IgD-negative memory B cell (primary cell): ENCODE results near the gene HABP4. TPM values are rescaled to one million over a fixed set of nuclear protein-coding genes. Genes with fewer than 3 reads are reported as not detected.
A peak's percentile ranks its signal among the peaks of the same experiment; 100 is the strongest.

Experiments used
- H3K27ac Mint-ChIP-seq, 3 donors: one replicate each; pipeline ENCODE4 v1.8.0; 2020 to 2022; ENCODE audit warnings: mild to moderate bottlenecking in 3 of 3, mixed read lengths in 3 of 3, moderate library complexity in 1 of 3
- H3K27me3 Mint-ChIP-seq: one replicate; pipeline ENCODE4 v1.8.0; 2021; ENCODE audit warnings: mixed read lengths
- H3K36me3 Mint-ChIP-seq: one replicate; pipeline ENCODE4 v1.8.0; 2020; ENCODE audit warnings: mild to moderate bottlenecking, mixed read lengths
- H3K4me1 Mint-ChIP-seq, 3 donors: one replicate each; pipeline ENCODE4 v1.8.0; 2020 to 2022; ENCODE audit warnings: mixed read lengths in 3 of 3, mild to moderate bottlenecking in 1 of 3
- H3K4me3 Mint-ChIP-seq, 4 donors: one replicate each; pipeline ENCODE4 v1.8.0; 2020 to 2022; ENCODE audit warnings: mild to moderate bottlenecking in 4 of 4, mixed read lengths in 4 of 4, moderate library complexity in 3 of 4
- H3K9me3 Mint-ChIP-seq, 3 donors: one replicate each; pipeline ENCODE4 v1.8.0; 2020 to 2021; ENCODE audit warnings: mixed read lengths in 3 of 3, mild to moderate bottlenecking in 1 of 3
- polyA plus RNA-seq: library from polyadenylated mRNA; unstranded; fragments of 300-500 nt; fragmentation: Illumina TruSeq; gene quantifications from one replicate; pipeline ENCODE4 v1.2.3, GENCODE V29; 2021

HABP4 gene
- polyA plus RNA-seq, 1 donor from 2014 or later, result 7.4 TPM

- peak overlapping the region in 1 of 3 donors; percentile 41 for H3K27ac Mint-ChIP-seq
- H3K4me3 Mint-ChIP-seq, result peak overlapping the region in 3 of 4 donors; percentile 75 to 89 (median 83)
- H3K27me3 Mint-ChIP-seq, result peaks cover 5% of the 10 kb centered on the region
- H3K9me3 Mint-ChIP-seq, result no peaks in the 10 kb centered on the region
- peaks cover 13 to 15% (median 15%) of the 10 kb centered on the region in 3 donors for H3K4me1 Mint-ChIP-seq
- peaks cover under 1% of the 10 kb centered on the region for H3K36me3 Mint-ChIP-seq
These were observed 1.3 kb upstream of the HABP4 start for GRCh38 chr9:96448546-96449170.

DNA sequence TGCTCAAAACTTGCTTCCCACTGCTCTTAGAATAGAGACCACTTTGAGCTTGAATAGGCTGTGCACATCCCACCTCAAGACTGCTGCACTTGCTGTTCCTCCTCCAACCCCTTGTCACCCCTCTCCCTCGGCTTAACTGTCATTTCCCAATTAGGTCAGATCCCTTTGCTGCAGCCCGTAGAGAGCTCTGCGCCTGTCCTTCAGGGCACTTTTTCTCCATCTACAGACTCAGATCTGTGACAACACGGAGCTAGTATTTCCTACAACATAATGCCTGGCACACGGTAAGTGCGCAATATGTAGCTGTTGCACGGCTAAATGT, 485 bp upstream of the HABP4 start:
- H3K4me3 Mint-ChIP-seq, result peak overlapping the region; percentile 75 to 89 (median 84)
- H3K27ac Mint-ChIP-seq, result peak overlapping the region; percentile 41 to 71 (median 69)
- no peaks in the 10 kb centered on the region for H3K9me3 Mint-ChIP-seq
- peaks cover 5% of the 10 kb centered on the region for H3K27me3 Mint-ChIP-seq
- peaks cover 15 to 17% (median 16%) of the 10 kb centered on the region in 3 donors for H3K4me1 Mint-ChIP-seq
- H3K36me3 Mint-ChIP-seq, result peaks cover 4% of the 10 kb centered on the region

DNA sequence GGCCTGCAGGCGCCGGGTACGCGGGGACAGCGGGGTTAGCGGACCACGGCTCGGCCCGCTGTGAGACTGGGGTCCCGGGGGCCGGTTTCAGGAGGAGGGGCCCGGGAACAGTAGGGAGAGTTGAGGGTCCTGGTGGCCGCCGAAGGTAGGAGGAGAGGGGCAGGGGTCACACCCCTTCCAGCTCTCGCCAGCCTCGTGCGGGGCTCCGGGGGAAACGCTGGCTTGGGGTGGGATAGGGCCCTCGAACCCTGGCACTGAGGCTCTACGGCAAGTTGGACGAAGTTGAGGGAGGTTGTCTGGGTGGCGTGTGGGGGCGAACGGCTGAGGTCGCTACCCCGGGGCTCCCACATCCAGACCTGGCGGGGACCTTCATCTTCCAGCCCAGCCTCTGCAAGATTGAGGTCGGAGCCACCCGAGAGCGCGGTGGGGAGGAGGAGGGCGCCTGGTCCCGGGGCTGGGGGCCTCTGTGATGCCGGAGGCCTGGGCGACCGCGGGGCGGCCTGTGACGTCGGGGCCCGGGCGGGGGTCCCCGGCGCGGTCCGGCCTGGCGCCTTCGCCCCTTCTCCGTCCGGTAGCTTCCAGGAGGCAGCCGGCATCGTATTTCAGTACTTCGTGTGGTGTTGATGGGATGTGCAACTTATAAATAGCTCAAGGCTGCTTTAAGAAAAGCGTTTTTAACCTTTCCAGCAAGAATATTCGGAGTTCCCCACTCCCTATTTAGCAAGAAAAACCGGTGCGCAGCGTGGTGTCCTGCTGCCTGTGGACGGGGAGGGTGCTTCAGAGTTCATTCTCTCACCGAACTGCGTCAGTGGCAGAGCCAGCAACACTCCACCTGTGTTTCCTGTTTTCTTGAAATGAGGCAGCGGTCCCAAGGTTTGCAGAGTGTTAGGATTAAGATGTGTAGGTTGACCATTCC, 902 bp downstream of the HABP4 start:
- Mint-ChIP-seq H3K27ac (peak overlapping the region; percentile 26 to 91 (median 80)), H3K9me3 (no peaks in the 10 kb centered on the region), H3K4me1 (peaks cover 15 to 17% (median 16%) of the 10 kb centered on the region in 3 donors), H3K27me3 (peaks cover 5% of the 10 kb centered on the region), H3K36me3 (peaks cover 4% of the 10 kb centered on the region), H3K4me3 (peak overlapping the region; percentile 84 to 97 (median 93))

- H3K27ac Mint-ChIP-seq, result no peak overlapping the region
- peak overlapping the region in 1 of 4 donors; percentile 5 for H3K4me3 Mint-ChIP-seq
- no peaks in the 10 kb centered on the region for H3K9me3 Mint-ChIP-seq
- H3K36me3 Mint-ChIP-seq, result peaks cover 4% of the 10 kb centered on the region
- H3K4me1 Mint-ChIP-seq, result peaks cover 15 to 17% (median 16%) of the 10 kb centered on the region in 3 donors
- H3K27me3 Mint-ChIP-seq, result peaks cover 5% of the 10 kb centered on the region
These were observed 3.7 kb downstream of the HABP4 start for GRCh38 chr9:96453625-96454024.

DNA sequence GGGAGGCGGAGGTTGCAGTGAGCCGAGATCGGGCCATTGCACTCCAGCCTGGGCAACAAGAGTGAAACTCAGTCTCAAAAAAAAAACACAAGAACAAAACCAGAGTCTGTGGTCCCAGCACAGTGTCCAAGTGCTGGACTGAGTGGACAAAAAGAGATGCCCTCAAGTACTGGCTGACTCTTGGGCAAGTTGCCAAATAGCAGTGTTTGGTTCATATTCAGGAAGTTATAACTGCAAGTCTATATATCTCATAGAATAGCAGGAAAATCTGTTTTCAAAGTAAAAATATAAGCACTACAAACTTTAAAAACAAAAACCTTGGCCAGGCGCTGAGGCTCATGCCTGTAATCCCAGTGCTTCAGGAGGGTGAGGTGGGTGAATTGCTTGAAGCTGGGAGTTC, 7.3 kb downstream of the HABP4 start:
- H3K4me1 Mint-ChIP-seq, result peaks cover 4 to 10% (median 4%) of the 10 kb centered on the region in 3 donors
- peaks cover 13% of the 10 kb centered on the region for H3K36me3 Mint-ChIP-seq
- H3K27ac Mint-ChIP-seq, result no peak overlapping the region
- H3K4me3 Mint-ChIP-seq, result no peak overlapping the region
- no peaks in the 10 kb centered on the region for H3K27me3 Mint-ChIP-seq
- H3K9me3 Mint-ChIP-seq, result no peaks in the 10 kb centered on the region

DNA sequence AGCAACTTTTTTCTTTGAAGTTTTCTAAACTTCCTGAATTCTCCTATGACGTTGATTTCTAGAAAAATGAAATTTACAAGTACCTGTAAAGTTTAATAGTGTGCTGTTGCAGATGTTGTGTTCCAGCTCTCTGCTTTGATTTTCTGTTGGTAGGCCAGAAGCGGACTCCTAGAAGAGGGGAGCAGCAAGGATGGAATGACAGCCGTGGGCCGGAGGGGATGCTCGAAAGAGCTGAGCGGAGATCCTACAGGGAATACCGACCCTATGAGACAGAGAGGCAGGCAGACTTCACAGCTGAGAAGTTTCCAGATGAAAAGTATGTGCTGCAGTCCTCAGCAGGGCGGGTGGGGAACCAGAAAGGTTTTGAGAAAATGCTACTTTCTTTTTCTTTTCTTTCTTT, 8.3 kb downstream of the HABP4 start:
- Mint-ChIP-seq H3K4me3 (no peak overlapping the region), H3K36me3 (peaks cover 13% of the 10 kb centered on the region), H3K9me3 (no peaks in the 10 kb centered on the region), H3K27me3 (no peaks in the 10 kb centered on the region), H3K4me1 (peaks cover 0 to 10% (median 3%) of the 10 kb centered on the region in 3 donors), H3K27ac (no peak overlapping the region)

- H3K27ac Mint-ChIP-seq, result no peak overlapping the region
- H3K36me3 Mint-ChIP-seq, result peaks cover 11% of the 10 kb centered on the region
- H3K4me1 Mint-ChIP-seq, result peaks cover 0 to 2% (median 0%) of the 10 kb centered on the region in 3 donors
- H3K9me3 Mint-ChIP-seq, result no peaks in the 10 kb centered on the region
- no peak overlapping the region for H3K4me3 Mint-ChIP-seq
- no peaks in the 10 kb centered on the region for H3K27me3 Mint-ChIP-seq
These were observed 9.5 kb downstream of the HABP4 start for GRCh38 chr9:96459268-96460007.

- Mint-ChIP-seq H3K4me3 (no peak overlapping the region), H3K4me1 (peaks cover 0 to 2% (median 0%) of the 10 kb centered on the region in 3 donors), H3K9me3 (no peaks in the 10 kb centered on the region), H3K27me3 (no peaks in the 10 kb centered on the region), H3K36me3 (peaks cover 11% of the 10 kb centered on the region), H3K27ac (no peak overlapping the region)
These were observed 10.5 kb downstream of the HABP4 start for GRCh38 chr9:96460470-96460869.

DNA sequence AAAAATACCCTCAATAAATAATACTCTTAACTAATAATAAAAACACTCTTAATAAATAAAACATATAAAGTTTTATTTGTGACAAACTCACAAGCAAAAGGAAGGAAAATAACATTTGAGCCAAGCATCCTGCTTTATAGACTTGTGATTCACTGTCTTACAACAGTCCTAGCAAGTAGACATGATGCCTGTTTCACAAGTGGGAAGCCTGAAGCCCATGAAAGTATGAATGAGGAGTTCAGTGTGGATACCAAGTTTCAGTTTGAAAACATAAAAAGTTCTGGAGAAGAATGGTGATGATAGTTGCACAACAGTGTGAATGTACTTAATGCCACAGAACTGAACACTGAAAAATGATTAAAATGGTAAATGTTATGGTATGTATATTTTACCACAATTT, 10.9 kb downstream of the HABP4 start:
- Mint-ChIP-seq H3K36me3 (peaks cover 14% of the 10 kb centered on the region), H3K27ac (no peak overlapping the region), H3K9me3 (no peaks in the 10 kb centered on the region), H3K4me3 (no peak overlapping the region), H3K27me3 (no peaks in the 10 kb centered on the region), H3K4me1 (peaks cover 0 to 2% (median 0%) of the 10 kb centered on the region in 3 donors)

DNA sequence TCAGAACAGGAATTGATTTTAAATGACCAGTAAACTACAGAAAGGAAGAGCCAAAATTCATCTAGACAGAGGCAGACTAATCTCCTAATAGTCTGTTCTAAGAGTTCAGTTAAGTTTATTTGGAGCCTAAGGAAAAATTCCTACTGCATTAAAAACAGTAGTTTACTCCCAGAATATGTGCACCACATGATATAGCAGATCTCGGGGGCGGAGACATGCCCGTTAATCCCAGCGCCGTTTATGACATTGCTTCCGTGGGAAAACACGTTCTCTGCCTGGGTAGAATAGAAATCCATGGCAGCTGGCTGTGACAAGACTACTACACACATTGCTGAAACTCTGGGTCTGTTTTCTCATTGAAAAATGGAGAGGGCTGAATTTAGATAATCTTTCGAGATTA, 11.4 kb downstream of the HABP4 start:
- no peak overlapping the region for H3K4me3 Mint-ChIP-seq
- peaks cover 16% of the 10 kb centered on the region for H3K36me3 Mint-ChIP-seq
- peaks cover 0 to 2% (median 0%) of the 10 kb centered on the region in 3 donors for H3K4me1 Mint-ChIP-seq
- H3K27me3 Mint-ChIP-seq, result no peaks in the 10 kb centered on the region
- no peaks in the 10 kb centered on the region for H3K9me3 Mint-ChIP-seq
- H3K27ac Mint-ChIP-seq, result no peak overlapping the region

DNA sequence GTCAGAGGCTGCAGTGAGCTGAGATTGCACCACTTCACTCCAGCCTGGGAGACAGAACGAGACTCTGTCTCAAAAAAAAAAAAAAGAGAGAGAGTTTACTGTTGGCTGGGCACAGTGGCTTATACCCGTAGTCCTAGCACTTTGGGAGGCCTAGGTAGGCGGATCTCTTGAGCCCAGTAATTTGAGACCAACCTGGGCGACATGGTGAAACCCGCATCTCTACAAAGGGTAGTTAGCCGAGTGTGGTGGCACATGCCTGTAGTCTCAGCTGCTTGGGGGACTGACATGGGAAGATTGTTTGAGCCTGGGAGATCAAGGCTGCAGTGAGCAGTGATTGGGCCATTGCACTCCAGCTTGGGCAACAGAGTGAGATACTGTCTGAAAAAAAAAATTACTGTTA, 12.6 kb downstream of the HABP4 start:
- Mint-ChIP-seq H3K4me3 (no peak overlapping the region), H3K9me3 (no peaks in the 10 kb centered on the region), H3K4me1 (peaks cover 0 to 2% (median 0%) of the 10 kb centered on the region in 3 donors), H3K27me3 (no peaks in the 10 kb centered on the region), H3K27ac (no peak overlapping the region), H3K36me3 (peaks cover 16% of the 10 kb centered on the region)

DNA sequence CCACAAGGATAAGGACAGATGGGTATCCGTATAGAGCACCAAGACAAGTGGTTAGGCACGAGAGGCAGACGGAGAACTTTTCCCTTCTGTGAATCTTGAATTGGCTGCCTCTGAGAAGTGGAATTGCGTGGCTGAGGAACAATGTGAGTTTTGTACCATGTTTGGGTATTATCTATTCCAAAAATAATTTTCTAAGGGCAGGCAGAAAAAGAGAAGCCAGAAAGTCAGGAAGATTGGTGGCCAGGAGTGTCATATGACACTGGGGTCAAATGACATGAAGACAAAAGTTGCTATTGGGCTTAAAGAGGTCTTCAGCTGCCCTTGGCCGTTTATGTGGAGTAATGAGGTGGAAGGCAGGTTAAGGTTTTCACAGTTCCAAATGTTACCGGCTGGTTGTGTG, 14.5 kb downstream of the HABP4 start:
- Mint-ChIP-seq H3K27ac (no peak overlapping the region), H3K4me1 (peaks cover 0 to 2% (median 0%) of the 10 kb centered on the region in 3 donors), H3K9me3 (no peaks in the 10 kb centered on the region), H3K27me3 (no peaks in the 10 kb centered on the region), H3K36me3 (peaks cover 9% of the 10 kb centered on the region), H3K4me3 (no peak overlapping the region)

DNA sequence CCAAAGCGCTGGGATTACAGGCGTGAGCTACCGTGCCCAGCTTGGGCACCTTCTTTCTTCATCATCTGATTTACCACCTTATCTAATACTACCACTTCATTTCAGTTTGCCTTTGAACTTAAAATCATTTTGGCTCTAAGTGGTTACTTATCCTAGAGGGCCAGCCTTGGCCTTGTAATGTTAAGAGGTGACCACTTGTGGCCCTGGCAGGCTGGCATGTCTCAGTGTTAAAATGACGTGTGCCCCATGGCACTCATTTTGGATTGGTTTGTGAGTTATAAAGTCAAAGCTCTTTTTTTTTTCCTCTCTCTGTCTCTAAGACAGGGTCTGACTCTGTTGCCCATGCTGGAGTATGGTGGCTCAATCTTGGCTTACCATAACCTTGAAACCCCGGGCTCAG, 17.8 kb downstream of the HABP4 start:
- H3K27ac Mint-ChIP-seq, result no peak overlapping the region
- H3K36me3 Mint-ChIP-seq, result peaks cover 10% of the 10 kb centered on the region
- no peaks in the 10 kb centered on the region for H3K4me1 Mint-ChIP-seq
- no peaks in the 10 kb centered on the region for H3K9me3 Mint-ChIP-seq
- no peaks in the 10 kb centered on the region for H3K27me3 Mint-ChIP-seq
- no peak overlapping the region for H3K4me3 Mint-ChIP-seq

GRCh38 chr9:96476013-96476412, 26.0 kb downstream of the HABP4 start:
- Mint-ChIP-seq H3K36me3 (peaks cover 16% of the 10 kb centered on the region), H3K4me3 (no peak overlapping the region), H3K9me3 (no peaks in the 10 kb centered on the region), H3K27me3 (no peaks in the 10 kb centered on the region), H3K27ac (no peak overlapping the region), H3K4me1 (peaks cover 8 to 9% (median 8%) of the 10 kb centered on the region in 3 donors)

- Mint-ChIP-seq H3K4me1 (peaks cover 8 to 9% (median 8%) of the 10 kb centered on the region in 3 donors), H3K36me3 (peaks cover 13% of the 10 kb centered on the region), H3K27ac (no peak overlapping the region), H3K9me3 (no peaks in the 10 kb centered on the region), H3K27me3 (no peaks in the 10 kb centered on the region), H3K4me3 (no peak overlapping the region)
These were observed 26.6 kb downstream of the HABP4 start for GRCh38 chr9:96476591-96476990.
